SU-DHL-6 (cell line): Measurements from ENCODE around the gene CUX1.

Experiments
- CTCF ChIP-seq: fragments of 200-600 bp; sonication (generic); IDR thresholded peaks from one replicate; pipeline ENCODE4 v1.5.1; 2017; ENCODE audit warnings: antibody characterized with exemption, mild to moderate bottlenecking, low read length, moderate library complexity; ENCODE audit not compliant: insufficient read depth, poor library complexity, severe bottlenecking
- EZH2phosphoT487 ChIP-seq: fragments of 200-600 bp; sonication (generic), shearing (Covaris generic); conservative IDR thresholded peaks from 2 replicates; pipeline ENCODE4 v1.6.1; 2018; ENCODE audit warnings: mild to moderate bottlenecking, antibody characterized with exemption, low read length, moderate library complexity, mixed read lengths

GRCh38 chr7:102192790-102193189 lies 375.4 kb downstream of the CUX1 start:
- no peak for TF ChIP-seq EZH2phosphoT487
- no peak for TF ChIP-seq CTCF
